ENCODE results near the gene KIF26A. TPM values are rescaled to one million over a fixed set of nuclear protein-coding genes. Genes with fewer than 3 reads are reported as not detected.

KIF26A gene
- total RNA-seq, 1 experiment from 2014 or later: 5.5 TPM

DNA sequence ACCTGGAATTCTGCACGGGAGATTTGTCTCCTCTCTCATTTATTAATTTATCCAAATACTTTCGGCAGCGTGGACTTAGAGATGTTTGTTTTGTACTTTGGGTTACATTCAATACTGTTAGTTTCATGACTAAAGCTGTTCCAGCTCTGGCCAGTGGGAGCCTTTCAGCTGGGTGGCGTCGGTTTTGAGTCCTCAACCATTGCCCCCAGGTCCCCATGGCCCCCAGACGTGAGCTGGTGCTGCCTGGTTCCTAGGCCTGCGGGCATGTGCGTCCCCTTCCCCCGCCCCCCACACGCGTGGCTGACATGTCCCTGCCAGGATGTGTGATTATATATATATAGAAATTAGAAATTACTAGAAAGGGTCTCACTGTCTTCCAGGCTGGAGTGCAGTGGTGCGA, 48.2 kb downstream of the KIF26A start:
- H3K36me3 ChIP-seq (ENCODE audit: control insufficient read depth, insufficient read depth, low read length): no peaks in the 10 kb centered on the region
- no peaks in the 10 kb centered on the region for H3K4me1 Mint-ChIP-seq (ENCODE audit: low read depth, unreplicated experiment)
- CTCF ChIA-PET: interaction anchor here (0.6 to 1.1 kb wide), 2 partner anchors 26 to 377 kb away, joined by 3 read pairs; no protein-coding TSS in a partner anchor

GRCh38 chr14:104187121-104187889, 48.9 kb downstream of the KIF26A start:
- H3K4me1 ChIP-seq: no peaks in the 10 kb centered on the region
- no peaks in the 10 kb centered on the region; the same call in 1 of the 2 replicates for H3K27me3 ChIP-seq (replicated peaks; ENCODE audit: control insufficient read depth, insufficient read depth, low read length)
- no TSS peak for BruUV-seq (replicated peaks)

More for the DNA sequence above, 48.2 kb downstream of the KIF26A start:
- Mint-ChIP-seq H3K9me3 (ENCODE audit: unreplicated experiment) (no peaks in the 10 kb centered on the region), H3K4me3 (ENCODE audit: unreplicated experiment) (no peak overlapping the region), H3K27ac (ENCODE audit: unreplicated experiment) (no peak overlapping the region), H3K27me3 (ENCODE audit: insufficient read depth, unreplicated experiment) (peaks cover 2% of the 10 kb centered on the region), H3K36me3 (ENCODE audit: insufficient read depth, unreplicated experiment) (no peaks in the 10 kb centered on the region)
- DNase-seq: no peak
- BruUV-seq (replicated peaks): no TSS peak
- POLR2A ChIA-PET: no interaction called here
- Histone ChIP-seq H3K4me3 (ENCODE audit: low read depth, low read length) (no peak overlapping the region), H3K4me1 (no peaks in the 10 kb centered on the region), H3K9me3 (no peaks in the 10 kb centered on the region), H3K27me3 (replicated peaks; ENCODE audit: control insufficient read depth, insufficient read depth, low read length) (no peaks in the 10 kb centered on the region; the same call in 1 of the 2 replicates)
- intact Hi-C loops (cut with micrococcal nuclease; ENCODE audit: unreplicated experiment): no loop called here
- TF ChIP-seq CTCF (IDR thresholded peaks at IDR 0.05; ENCODE audit: insufficient read depth in 1 of 2, low read depth in 1 of 2, low read length in 1 of 2, severe bottlenecking in 1 of 2, unreplicated experiment in 1 of 2): peak in 1 of 2 experiments; percentile 15

More at GRCh38 chr14:104187121-104187889, 48.9 kb downstream of the KIF26A start:
- H3K4me1 Mint-ChIP-seq (ENCODE audit: low read depth, unreplicated experiment): no peaks in the 10 kb centered on the region
- no peaks in the 10 kb centered on the region for H3K9me3 Mint-ChIP-seq (ENCODE audit: unreplicated experiment)
- TF ChIP-seq CTCF (IDR thresholded peaks at IDR 0.05; ENCODE audit: insufficient read depth in 1 of 2, low read depth in 1 of 2, low read length in 1 of 2, severe bottlenecking in 1 of 2, unreplicated experiment in 1 of 2): no peak
- no peak overlapping the region for H3K4me3 ChIP-seq (ENCODE audit: low read depth, low read length)
- intact Hi-C loops (cut with micrococcal nuclease; ENCODE audit: unreplicated experiment): no loop called here
- DNase-seq: no peak
- ChIA-PET POLR2A (no interaction called here), CTCF (interaction anchor here (1.1 kb wide), 1 partner anchor 377 kb away, joined by 3 read pairs; no protein-coding TSS in a partner anchor)
- no peaks in the 10 kb centered on the region for H3K36me3 ChIP-seq (ENCODE audit: control insufficient read depth, insufficient read depth, low read length)
- H3K9me3 ChIP-seq: no peaks in the 10 kb centered on the region
- no peak overlapping the region for H3K4me3 Mint-ChIP-seq (ENCODE audit: unreplicated experiment)
- H3K27me3 Mint-ChIP-seq (ENCODE audit: insufficient read depth, unreplicated experiment): peaks cover 2% of the 10 kb centered on the region
- H3K27ac Mint-ChIP-seq (ENCODE audit: unreplicated experiment): no peak overlapping the region
- no peaks in the 10 kb centered on the region for H3K36me3 Mint-ChIP-seq (ENCODE audit: insufficient read depth, unreplicated experiment)
